Right lobe of liver (tissue), 6 donors: Measurements from ENCODE around the gene TRIM23. TPM values are rescaled to one million over a fixed set of nuclear protein-coding genes. Genes with fewer than 3 reads are reported as not detected.
"Not testable (repeated sequence)": the region's sequence is repeated elsewhere in the genome, so short reads cannot be mapped to it uniquely, and the experiment has no call there.

Source experiments
- ATAC-seq, 4 donors: fragments of 200-7000 bp; cut with Tn5 transposase; one replicate each; pipeline ENCODE4 v1.9.1; 2020; ENCODE audit warnings: mild to moderate bottlenecking in 4 of 4, moderate library complexity in 4 of 4
- DNase-seq, 3 donors: peaks; one replicate each; pipeline ENCODE4 v3.0.0-alpha.2; 2020
- H3K27ac ChIP-seq, 3 donors: fragments of 200-600 bp; one replicate each; pipeline ENCODE4 v1.8.0; 2022
- H3K27me3 ChIP-seq, 2 donors: fragments of 200-600 bp; one replicate each; pipeline ENCODE4 v1.8.0; 2022
- H3K36me3 ChIP-seq, 4 donors: fragments of 200-600 bp; sonication (generic) in 1 of 4; one replicate each; pipeline versions ENCODE4 v1.5.1 to v1.8.0; 2017 to 2022; ENCODE audit warnings: control low read depth in 1 of 4
- H3K4me1 ChIP-seq, 4 donors: fragments of 200-600 bp; sonication (generic) in 1 of 4; one replicate each; pipeline versions ENCODE4 v1.5.1 to v1.8.0; 2017 to 2022; ENCODE audit warnings: control low read depth in 1 of 4
- H3K4me3 ChIP-seq, 3 donors: fragments of 200-600 bp; one replicate each; pipeline ENCODE4 v1.8.0; 2022
- H3K9me3 ChIP-seq, 4 donors: fragments of 200-600 bp; sonication (generic) in 1 of 4; one replicate each; pipeline versions ENCODE4 v1.5.1 to v1.8.0; 2017 to 2022; ENCODE audit warnings: control low read depth in 1 of 4
- CTCF ChIP-seq, 4 donors: fragments of 200-600 bp in 3 of 4; fragments of 450-650 bp in 1 of 4; IDR thresholded peaks; one replicate each; pipeline versions ENCODE4 v1.5.1 to v1.8.0; 2016 to 2022; ENCODE audit warnings: antibody characterized with exemption in 4 of 4, mild to moderate bottlenecking in 2 of 4
- POLR2A ChIP-seq: fragments of 450-650 bp; IDR thresholded peaks from one replicate; pipeline ENCODE4 v1.6.1; 2017; ENCODE audit warnings: antibody characterized with exemption, mild to moderate bottlenecking
- WGBS: methylation state at CpG from one replicate; pipeline ENCODE4 v1.1.6; 2018; ENCODE audit warnings: low coverage, low lambda C conversion rate; ENCODE audit not compliant: insufficient coverage; ENCODE audit errors: missing lambda C conversion rate; 5-methylcytosine and 5-hydroxymethylcytosine counted together
- intact Hi-C, 2 donors: fragments of 100-400 bp; cut with DNase I; formaldehyde crosslinking; loops; one replicate each; pipeline versions ENCODE4 v1.11.2 to v1.14.1; 2022
- total RNA-seq, 6 experiments: library from RNA; depleted of rRNA in 2 of 6; stranded (reverse); fragments of >200 nt in 2 of 6; fragmentation: NEBNext Ultra II Directional in 3 of 6; extraction: Animal tissue kit (Norgen Biotek cat#: 25700) in 3 of 6; gene quantifications; one replicate each; pipeline versions ENCODE4 v1.1.0 to v1.2.4, GENCODE V29; 2016 to 2023
- donor health status: DM: no; HTN: yes; CAD: no.
- donor health status: DM: no; HTN: no; CAD: no.
- donor health status: DM: no; HTN: no; CAD: no.
- donor health status: DM: no; HTN: yes; CAD: no.
- donor health status: DM: no; HTN: yes; CAD: no.

The TRIM23 gene
- total RNA-seq, 6 experiments from 2014 or later = 3.7 to 10.1 (median 7.6) TPM

- ATAC-seq = no peak
Observed at GRCh38 chr5:65620021-65620420, 4.1 kb downstream of the TRIM23 start.

GRCh38 chr5:65612298-65612907 lies 11.7 kb downstream of the TRIM23 start:
- TF ChIP-seq CTCF (IDR thresholded peaks at IDR 0.05) = no peak
- no peak for TF ChIP-seq POLR2A
- no peaks in the 10 kb centered on the region for H3K9me3 ChIP-seq
- H3K27ac ChIP-seq = no peak overlapping the region
- ATAC-seq (no peak), DNase-seq (no peak)
- H3K4me3 ChIP-seq = no peak overlapping the region
- 73% methylated on average over 4 of the region's 4 CpGs for WGBS
- intact Hi-C loops = no loop called here
- H3K4me1 ChIP-seq = no peaks in the 10 kb centered on the region
- peaks cover 0 to 53% (median 15%) of the 10 kb centered on the region in 4 donors for H3K36me3 ChIP-seq
- H3K27me3 ChIP-seq = no peaks in the 10 kb centered on the region

More at GRCh38 chr5:65620021-65620420, 4.1 kb downstream of the TRIM23 start:
- no peaks in the 10 kb centered on the region for H3K9me3 ChIP-seq
- no peaks in the 10 kb centered on the region for H3K27me3 ChIP-seq
- TF ChIP-seq POLR2A (no peak), CTCF (IDR thresholded peaks at IDR 0.05) (no peak)
- WGBS = 92% methylated on average over 4 of the region's 4 CpGs
- H3K4me1 ChIP-seq = peaks cover 0 to 15% (median 6%) of the 10 kb centered on the region in 4 donors
- no peak overlapping the region for H3K27ac ChIP-seq
- intact Hi-C loops = no loop called here
- DNase-seq = no peak
- H3K4me3 ChIP-seq = no peak overlapping the region
- H3K36me3 ChIP-seq = peaks cover 0 to 10% (median 0%) of the 10 kb centered on the region in 4 donors

GRCh38 chr5:65611524-65611923 lies 12.6 kb downstream of the TRIM23 start:
- Histone ChIP-seq H3K27me3 (no peaks in the 10 kb centered on the region), H3K9me3 (no peaks in the 10 kb centered on the region), H3K4me1 (no peaks in the 10 kb centered on the region), H3K36me3 (peaks cover 0 to 61% (median 19%) of the 10 kb centered on the region in 4 donors), H3K27ac (no peak overlapping the region), H3K4me3 (no peak overlapping the region)
- DNase-seq = no peak
- TF ChIP-seq POLR2A = no peak
- TF ChIP-seq CTCF (IDR thresholded peaks at IDR 0.05) = no peak
- WGBS = 29% methylated on average over 3 of the region's 3 CpGs
- ATAC-seq = peak in 3 of 4 donors; percentile 27 to 94 (median 38)
- intact Hi-C loops = no loop called here

- H3K4me1 ChIP-seq, intact Hi-C loops, H3K9me3 ChIP-seq, H3K27ac ChIP-seq, ATAC-seq, DNase-seq, H3K4me3 ChIP-seq, H3K27me3 ChIP-seq: not testable (repeated sequence)
- WGBS = 20% methylated on average over 1 of the region's 1 CpG
- H3K36me3 ChIP-seq = peaks cover 0 to 73% (median 16%) of the 10 kb centered on the region in 4 donors
Observed at GRCh38 chr5:65601761-65602160, 22.4 kb downstream of the TRIM23 start.

GRCh38 chr5:65588694-65589093 lies 35.4 kb downstream of the TRIM23 start:
- Histone ChIP-seq H3K27ac (no peak overlapping the region), H3K36me3 (peaks cover 0 to 84% (median 27%) of the 10 kb centered on the region in 4 donors), H3K27me3 (no peaks in the 10 kb centered on the region), H3K9me3 (no peaks in the 10 kb centered on the region), H3K4me1 (no peaks in the 10 kb centered on the region), H3K4me3 (no peak overlapping the region)
- DNase-seq = no peak
- ATAC-seq = no peak
- 89% methylated on average over 2 of the region's 2 CpGs for WGBS
- TF ChIP-seq POLR2A (no peak), CTCF (IDR thresholded peaks at IDR 0.05) (peak in 1 of 4 donors; percentile 15)
- intact Hi-C loops = no loop called here
